GM19043 (cell line): ENCODE data around the gene PDS5B.
"Not testable (repeated sequence)": the region's sequence is repeated elsewhere in the genome, so short reads cannot be mapped to it uniquely, and the experiment has no call there.

ENCODE experiments used
- ATAC-seq: cut with Tn5 transposase; IDR thresholded peaks from one replicate; pipeline ENCODE4 v1.9.1; 2021; ENCODE audit warnings: low read depth; ENCODE audit not compliant: unreplicated experiment

Gene PDS5B

DNA sequence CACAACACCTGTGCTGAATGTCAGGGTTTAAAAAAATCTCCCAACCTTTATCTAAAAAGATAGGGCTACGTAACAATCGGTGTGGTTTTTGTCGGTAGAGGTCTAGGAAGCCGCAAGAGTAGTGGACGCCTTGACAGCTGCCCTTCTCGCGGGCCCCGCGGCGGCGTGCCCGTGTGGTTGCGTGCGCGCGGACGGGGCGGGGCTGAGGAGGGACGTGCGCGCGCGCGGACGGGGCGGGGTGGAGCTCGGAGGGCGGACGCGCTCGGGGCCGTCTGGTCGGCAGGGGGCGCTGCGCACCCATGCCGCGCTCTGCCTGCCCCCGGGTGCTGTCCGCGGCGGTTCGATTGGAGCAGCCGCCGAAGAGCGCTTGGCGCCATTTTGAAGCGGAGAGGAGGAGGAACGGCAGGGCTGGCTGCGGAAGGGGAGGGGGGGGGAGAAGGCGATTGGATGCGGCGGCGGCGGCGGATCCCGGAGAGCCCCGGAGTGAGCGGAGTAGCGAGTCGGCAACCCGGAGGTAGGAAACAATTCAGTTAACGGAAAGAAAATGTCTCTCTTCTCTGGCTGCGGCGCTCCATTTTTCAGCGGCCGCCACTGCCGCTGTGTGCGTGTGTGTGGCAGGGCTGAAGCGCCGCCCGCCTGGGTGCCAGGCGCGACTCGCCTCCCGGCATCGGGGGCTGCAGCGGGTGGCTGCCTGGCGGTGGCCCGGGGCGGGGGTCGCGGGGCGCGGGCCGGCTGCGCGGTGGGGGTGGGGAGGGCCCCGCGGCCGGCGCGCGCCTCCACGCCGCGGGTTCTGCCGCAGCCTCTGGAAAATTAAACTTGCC lies at the start of gene PDS5B:
Gene PDS5B, plus strand, starts transcription at position 373 of the 821 bp plus-strand sequence. CDS start 62,321 bp downstream, outside the sequence.
- ATAC-seq: peak; percentile 78

GRCh38 chr13:32537580-32538142 lies 48.6 kb upstream of the PDS5B start:
- ATAC-seq: no peak

DNA sequence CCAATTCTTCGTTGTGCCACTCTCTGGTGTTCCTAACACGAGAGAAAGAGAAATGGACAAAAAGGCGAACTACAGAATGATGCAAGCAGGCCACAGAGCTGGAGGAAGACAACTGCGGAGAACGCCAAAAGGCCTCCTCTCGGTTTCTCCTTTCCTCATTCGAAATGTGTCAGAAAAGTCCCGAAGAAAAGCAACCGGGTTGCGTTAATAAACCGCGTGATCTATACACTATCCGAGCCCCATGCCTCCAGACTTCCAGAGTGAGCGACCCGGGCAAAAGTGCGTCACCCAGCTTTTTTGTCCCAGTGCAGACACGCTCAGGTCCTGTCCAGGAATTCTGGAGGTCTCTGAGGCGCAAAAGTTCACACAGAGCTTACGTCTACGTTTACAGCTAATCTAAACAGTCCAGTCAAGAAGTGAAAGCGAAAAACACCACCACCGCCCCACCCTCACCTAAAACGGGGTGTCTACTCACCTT lies 48.1 kb upstream of the PDS5B start:
- peak; percentile 79 for ATAC-seq

- ATAC-seq: peak; percentile 93
These were observed 47.5 kb upstream of the PDS5B start, which contains the start of gene N4BP2L2 for GRCh38 chr13:32538621-32539246. Gene N4BP2L2 (minus strand): TSS chr13:32538795. CDS start chr13:32537027, 1,768 bp downstream.

DNA sequence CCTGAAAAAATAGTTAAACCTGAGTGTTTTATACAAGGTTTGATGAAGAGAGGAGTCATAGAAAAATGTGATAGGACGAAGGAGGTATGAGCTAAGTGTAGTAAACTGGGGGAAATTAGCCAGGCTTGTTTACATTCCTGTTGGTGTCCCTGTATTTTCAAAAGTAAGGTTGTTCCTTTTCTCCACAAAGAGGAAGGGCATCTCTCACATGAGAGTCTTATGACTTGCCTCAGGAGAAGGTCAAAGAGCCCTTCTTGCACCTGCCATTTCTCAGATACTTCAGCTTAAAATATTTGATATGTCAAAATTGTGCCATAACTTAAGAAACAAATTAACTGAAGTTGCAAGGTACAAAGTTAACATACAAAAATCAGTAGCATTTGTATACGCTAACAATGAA lies 44.0 kb upstream of the PDS5B start:
- no peak for ATAC-seq

- ATAC-seq: no peak
These were observed 41.2 kb upstream of the PDS5B start for GRCh38 chr13:32545083-32545482.

GRCh38 chr13:32548837-32549236 lies 37.4 kb upstream of the PDS5B start:
- no peak for ATAC-seq

- no peak for ATAC-seq
These were observed 36.5 kb upstream of the PDS5B start for GRCh38 chr13:32549788-32550187.

GRCh38 chr13:32553720-32554119 lies 32.5 kb upstream of the PDS5B start:
- no peak for ATAC-seq

GRCh38 chr13:32555613-32556012 lies 30.6 kb upstream of the PDS5B start:
- ATAC-seq: no peak

- not testable (repeated sequence) for ATAC-seq
These were observed 25.4 kb upstream of the PDS5B start for GRCh38 chr13:32560842-32561241.

DNA sequence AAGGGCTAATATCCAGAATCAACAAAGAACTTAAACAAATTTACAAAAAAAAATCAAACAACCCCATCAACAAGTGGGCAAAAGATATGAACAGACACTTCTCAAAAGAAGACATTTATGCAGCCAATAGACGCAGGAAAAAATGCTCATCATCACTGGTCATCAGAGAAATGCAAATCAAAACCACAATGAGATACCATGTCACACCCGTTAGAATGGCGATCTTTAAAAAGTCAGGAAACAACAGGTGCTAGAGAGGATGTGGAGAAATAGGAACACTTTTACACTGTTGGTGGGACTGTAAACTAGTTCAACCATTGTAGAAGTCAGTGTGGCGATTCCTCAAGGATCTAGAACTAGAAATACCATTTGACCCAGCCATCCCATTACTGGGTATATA lies 10.6 kb upstream of the PDS5B start:
- not testable (repeated sequence) for ATAC-seq

GRCh38 chr13:32577032-32577431 lies 9.2 kb upstream of the PDS5B start:
- no peak for ATAC-seq

GRCh38 chr13:32581177-32581786 lies 5.0 kb upstream of the PDS5B start:
- ATAC-seq: no peak

- no peak for ATAC-seq
These were observed 4.0 kb upstream of the PDS5B start for GRCh38 chr13:32582281-32582680.

DNA sequence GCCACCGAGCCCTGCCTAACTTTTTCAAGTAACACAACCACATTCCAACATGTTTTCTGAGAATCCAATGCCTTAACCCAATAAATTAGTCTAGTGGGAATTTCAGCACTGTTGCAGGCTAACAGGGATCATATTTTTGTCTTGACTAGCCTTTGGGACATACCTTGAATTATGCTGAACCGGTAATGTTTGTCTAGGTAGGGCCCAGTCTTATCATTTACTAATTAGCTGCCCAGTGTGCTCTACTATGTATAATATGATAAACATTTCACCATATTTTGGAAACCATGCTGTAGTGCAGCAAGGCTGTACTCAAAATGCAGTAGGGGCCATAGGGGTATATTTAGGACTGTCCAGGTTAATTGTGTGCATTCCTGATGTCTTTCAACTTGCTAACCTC lies 3.3 kb upstream of the PDS5B start:
- no peak for ATAC-seq

GRCh38 chr13:32585550-32586079 lies 637 bp upstream of the PDS5B start:
- no peak for ATAC-seq

DNA sequence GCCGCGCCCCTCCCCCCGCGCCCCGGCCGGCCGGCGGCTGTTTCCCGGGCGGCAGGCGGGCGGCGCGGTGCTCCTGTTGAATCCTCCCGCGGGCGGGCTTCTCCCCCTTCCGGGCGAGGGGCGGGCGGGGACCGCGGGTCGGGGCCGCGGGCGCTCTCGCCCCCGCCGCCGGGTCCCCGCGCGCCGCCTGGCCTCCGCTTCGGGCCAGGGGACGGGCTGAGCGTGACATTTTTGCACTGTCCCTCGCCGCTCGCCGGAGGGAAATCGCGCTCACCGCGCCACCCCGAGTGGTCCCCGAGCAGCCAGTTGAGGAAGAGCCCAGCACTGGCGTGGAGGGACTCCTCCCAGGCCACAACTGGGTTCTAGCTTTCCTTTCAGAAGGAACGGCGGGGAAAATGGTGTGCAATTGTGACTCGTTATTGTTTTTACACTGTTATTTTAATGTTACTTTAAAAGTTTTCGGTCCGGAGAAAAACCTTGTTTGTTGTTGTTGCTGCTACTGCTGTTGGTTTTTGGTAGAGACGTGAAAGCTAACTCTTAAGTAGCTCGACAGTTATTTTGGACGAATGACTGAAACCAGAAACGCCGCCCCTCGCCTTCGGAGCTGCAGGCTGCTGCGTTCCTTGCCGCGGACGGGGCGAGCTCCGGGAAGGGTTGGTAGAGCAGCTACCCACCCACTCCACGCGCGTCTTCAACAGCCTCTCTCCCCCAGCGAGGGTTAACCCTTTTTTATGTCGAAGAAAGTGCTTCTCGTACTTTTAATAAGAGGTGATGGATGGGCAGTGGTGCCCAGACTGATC lies 959 bp downstream of the PDS5B start:
- ATAC-seq: peak; percentile 27

DNA sequence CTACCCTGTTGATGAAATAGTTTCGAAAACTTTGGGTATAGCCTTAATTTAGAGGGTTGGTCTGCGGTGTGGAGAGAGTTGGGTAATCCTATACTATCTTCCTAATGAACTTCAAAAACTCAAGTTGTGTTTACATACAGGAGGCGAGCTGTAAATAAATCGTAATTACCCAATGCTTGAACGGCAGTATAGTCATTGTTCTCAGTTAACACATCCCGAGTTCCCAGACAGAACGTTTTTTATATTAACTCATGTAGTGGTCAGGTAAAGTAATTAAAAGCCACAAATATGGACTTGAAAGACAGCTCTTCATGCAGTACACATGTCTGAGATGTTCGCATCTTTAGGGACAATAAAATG lies 1.5 kb downstream of the PDS5B start:
- no peak for ATAC-seq

DNA sequence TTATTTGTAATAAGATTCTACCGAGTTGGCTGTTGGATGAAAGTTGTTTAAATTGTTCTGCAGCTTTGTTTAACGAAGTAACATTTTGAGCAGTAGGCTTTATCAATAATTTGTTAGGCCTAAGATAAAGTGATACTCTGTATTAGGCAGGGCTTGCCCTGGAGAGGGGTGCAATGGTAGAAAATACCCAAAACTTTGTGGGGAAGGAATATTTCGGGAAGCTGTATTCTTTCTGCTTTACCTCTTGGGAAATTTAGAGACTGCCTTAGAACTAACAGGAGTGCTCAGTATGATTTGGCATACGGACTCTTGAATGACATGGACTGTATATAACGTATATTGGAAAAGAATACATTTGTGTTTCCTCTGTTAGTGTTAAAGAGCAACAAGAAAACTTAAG lies 2.5 kb downstream of the PDS5B start:
- ATAC-seq: no peak
